Panc1 (cell line): ENCODE results near the gene GALNT10.

ENCODE experiments used
- CTCF ChIP-seq: fragments of 450-650 bp; IDR thresholded peaks from 2 replicates; pipeline ENCODE4 v1.5.1; 2017; ENCODE audit warnings: mild to moderate bottlenecking
- REST ChIP-seq, 2 experiments: IDR thresholded peaks; 2 replicates each; pipeline ENCODE4 v1.6.1; 2011 to 2012; ENCODE audit warnings: low read depth in 2 of 2, control low read depth in 1 of 2, low read length in 1 of 2, mild to moderate bottlenecking in 1 of 2, moderate library complexity in 1 of 2; ENCODE audit not compliant: insufficient read depth in 1 of 2
- TCF7L2 ChIP-seq: IDR thresholded peaks from 2 replicates; pipeline ENCODE4 v1.6.1; 2011; ENCODE audit warnings: mild to moderate bottlenecking, low read depth, low read length, inconsistent platforms

GRCh38 chr5:154165886-154166285 lies 24.6 kb upstream of the GALNT10 start:
- no peak for TF ChIP-seq CTCF
- TF ChIP-seq REST (IDR thresholded peaks at IDR 0.05; ENCODE audit: insufficient read depth in 1 of 2, low read depth in 2 of 2, low read length in 1 of 2) = no peak
- no peak for TF ChIP-seq TCF7L2
